HG03565 (cell line): Measurements from ENCODE around the gene NPTXR.

Experiments
- ATAC-seq: cut with Tn5 transposase; IDR thresholded peaks from one replicate; pipeline ENCODE4 v1.9.1; 2021; ENCODE audit warnings: mild to moderate bottlenecking, moderate library complexity; ENCODE audit not compliant: unreplicated experiment

The NPTXR gene

DNA sequence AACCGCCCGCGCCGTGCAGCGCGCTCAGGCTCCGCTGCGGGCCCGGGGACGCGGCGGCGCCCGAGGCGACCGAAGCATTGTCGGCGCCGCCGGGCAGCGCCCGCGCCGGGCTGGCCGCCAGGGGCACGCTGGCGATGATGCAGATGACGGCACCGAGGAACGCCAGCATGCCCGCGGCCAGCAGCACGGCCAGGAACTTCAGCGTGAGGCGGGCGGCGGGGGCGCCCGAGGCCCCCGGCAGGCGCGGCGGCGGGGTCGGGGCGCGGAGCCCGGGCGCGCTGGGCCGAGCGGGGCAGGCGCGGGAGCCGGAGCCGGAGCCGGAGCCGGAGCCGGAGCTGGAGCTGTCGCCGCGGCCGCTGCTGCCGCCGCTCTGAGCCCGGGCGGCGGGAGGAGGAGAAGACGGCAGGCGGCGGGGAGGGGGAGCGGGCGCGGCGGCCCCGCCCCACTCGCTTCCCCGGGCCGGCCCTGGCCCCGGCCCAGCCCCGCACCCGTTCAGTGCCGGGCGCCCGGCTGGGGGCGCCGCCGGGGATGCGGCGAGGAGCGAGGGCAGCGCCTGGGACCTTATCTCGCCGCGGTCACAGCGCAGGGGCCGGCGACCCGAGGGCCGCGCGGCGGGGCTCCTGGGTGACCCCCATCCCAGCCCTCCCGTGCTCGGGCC, at the start of gene NPTXR:
TSS of gene NPTXR (minus strand) at position 372 of the 658 bp plus-strand sequence.
- no peak for ATAC-seq

DNA sequence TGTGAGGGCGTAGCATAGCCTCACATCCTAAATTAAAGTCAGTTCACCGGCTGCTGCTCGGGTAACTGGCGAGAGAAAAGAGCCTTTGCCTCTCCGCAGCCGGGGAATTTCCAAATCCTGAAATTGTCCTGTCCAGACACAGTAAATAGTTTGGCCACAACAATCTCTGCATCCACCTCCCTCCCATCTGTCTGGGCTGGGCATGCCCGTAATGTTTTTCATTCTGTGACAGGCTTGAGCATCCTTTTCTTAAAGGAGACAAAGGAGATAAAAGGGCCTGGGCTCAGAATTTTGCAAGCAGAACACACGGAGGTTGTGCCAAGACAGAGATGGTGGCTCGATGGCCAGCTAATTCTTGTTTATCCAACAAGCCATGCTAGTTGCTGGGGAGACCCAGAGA, 47.4 kb upstream of the NPTXR start:
- no peak for ATAC-seq

DNA sequence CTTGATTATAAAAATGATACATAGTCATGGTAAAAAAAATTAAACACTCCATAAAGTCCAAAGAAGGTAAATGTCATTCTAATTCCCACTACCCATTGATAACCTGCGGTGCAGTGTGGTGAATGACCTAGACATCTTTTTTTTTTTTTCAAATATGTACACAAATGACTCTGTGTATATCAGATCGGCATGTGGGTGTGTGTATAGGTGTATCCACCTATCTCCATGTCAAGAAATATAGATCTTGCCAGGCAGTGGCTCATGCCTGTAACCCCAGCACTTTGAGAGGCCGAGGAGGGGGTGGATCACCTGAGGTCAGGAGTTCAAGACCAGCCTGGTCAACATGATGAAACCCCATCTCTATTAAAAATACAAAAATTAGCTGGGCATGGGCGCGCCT, 46.5 kb upstream of the NPTXR start:
- ATAC-seq, result no peak

DNA sequence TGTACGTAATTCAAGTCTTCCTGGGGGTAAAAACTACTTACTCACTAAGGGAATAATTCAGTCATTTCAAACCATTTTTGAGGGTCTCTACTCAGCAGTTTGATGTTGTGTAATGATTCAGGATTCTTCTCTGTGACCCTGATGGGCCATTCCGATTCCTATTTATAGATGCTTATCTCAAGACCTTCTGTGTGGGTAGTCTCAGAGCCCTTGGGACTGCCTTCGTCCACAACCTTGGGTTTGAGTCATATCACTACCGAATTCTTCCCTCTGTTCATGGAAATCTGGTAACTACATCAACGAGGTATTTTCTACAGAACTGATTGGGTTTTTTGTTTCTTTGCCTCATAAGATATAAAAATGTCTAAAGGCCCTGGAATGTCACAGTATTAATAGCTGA, 42.5 kb upstream of the NPTXR start:
- no peak for ATAC-seq

DNA sequence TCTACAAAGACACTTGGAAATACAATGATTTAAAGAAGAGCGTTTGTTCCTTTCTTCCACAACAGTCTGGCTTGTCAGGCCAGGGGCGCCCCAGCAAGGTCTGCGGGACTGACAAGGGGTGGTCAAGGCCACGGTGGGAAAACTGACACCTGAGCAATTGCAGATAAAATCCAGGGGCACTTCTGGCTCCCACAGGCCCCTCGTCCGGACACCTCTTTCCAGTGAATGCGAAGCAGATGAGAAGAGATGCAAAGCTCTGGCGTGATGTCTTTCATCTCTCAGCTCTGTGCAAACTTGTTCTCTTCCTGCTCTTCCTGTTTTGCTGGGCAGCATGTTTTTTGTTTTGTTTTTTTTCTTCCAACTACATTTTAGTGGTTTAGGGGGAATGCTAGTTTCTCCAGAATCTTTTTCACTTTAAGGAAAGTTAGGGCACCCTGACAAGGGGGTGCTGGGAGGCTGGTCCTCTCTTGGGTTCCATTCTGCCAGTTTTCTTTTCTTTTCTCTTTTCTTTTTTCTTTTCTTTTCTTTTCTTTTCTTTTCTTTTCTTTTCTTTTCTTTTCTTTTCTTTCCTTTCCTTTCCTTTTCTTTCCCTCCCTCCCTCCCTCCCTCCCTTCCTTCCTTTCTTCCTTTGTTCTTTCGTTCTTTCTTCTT, 39.3 kb upstream of the NPTXR start:
- no peak for ATAC-seq

DNA sequence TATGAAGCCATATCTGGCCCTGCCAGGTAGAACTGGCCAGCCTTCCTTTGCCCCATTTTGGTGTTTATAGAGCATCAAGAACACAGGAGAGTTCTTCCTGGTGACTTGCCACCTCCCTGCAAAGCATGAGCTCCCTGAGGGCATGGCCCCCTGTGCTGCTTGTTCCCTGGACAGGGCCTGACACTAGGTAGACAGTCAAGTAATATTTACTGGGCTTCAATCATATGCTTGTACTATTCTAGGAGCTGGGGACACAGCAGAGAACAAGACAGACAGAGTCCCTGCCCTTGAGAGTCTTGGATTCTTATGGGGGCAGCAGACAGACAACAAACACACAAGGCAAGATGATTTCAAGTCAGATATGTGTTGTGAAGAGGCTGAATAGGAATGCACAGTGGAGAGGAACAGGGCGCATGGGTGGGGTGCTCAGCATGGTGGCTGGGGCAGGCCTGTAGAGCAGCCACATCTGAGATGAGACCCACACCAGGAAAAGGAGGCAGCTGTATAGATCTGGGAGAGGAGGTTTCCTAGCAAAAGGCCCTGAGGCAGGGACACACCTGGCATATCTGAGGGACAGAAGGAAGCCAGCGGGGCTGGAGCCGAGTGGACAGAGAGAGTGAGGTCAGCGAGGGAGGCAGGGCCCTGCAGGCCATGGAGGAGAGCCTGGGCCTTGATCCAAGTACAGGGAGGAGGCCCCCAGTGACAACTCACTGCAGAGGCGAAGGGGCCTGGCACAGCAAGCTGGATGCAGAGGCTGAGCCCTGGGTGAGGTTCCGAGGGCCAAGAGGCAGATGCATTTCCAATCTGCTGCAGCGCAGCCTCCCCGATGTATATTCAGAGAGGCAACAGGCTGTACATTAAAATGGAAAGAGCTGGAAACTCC, 38.4 kb upstream of the NPTXR start:
- ATAC-seq, result no peak

DNA sequence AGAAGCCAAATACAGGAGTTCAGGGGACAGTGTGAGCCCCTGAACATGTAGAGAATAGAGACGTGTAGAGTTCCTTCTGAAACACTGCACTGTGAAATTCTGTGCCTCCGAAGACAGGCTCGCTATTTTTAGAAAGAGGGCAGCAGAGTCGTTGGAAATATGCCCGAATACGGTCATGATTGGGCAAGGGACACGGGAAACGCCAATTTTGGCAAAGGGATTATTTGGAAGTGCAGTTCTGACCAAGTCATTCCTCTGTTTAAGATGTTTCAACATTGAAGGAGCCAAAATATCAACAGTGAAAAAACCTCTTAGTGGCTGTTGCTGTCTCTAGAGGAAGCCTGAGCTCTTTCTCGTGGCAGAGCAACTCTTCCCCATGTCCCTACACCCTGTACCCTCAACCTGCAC, 37.6 kb upstream of the NPTXR start:
- ATAC-seq, result no peak

DNA sequence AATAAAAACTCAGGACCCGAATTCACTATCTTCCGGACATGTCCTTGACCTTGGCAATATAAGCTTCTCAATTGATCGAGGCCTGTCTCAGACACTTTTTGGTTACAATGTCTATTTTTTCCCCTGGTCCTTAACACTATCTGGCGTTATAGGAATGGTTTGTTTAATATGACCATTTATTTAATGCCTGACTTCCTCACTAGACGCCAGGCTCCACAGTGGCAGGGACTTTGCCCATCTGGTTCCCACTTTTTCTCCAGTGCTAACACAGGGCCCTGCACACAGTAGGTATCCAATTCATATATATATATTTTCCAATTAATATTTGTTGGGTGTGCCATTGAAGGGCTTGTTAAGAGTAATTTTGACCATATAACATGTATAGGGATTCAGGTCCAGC, 36.1 kb upstream of the NPTXR start:
- no peak for ATAC-seq

DNA sequence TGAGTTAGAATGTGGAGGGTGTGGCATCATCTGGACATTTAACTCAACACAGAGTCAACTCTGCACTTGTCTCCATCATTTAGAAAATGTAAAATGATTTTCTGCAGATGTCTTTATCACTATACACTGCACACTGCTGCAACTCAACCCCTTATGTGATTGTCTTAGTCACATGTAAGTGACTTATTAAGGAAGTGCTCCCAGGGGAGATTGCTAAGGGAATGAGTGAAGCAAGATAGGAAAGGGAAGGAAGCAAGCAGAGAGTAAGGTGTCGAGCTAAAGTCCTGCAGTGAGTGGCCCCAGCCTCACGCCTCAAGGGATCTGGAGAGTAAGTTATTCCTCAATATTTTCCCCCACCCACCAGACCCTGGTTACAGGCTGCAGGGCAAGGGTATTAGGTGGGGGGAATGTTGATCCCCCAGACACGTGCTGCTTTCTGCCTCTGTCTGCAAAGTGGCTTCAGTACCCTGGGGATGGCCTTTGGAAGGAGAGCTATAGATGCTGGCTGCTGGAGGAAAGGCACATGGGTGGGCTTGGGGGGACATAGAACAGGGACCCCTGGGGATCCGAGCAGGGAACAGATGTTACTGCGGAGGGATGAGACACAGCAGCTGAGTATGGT, 35.4 kb upstream of the NPTXR start:
- ATAC-seq, result no peak

DNA sequence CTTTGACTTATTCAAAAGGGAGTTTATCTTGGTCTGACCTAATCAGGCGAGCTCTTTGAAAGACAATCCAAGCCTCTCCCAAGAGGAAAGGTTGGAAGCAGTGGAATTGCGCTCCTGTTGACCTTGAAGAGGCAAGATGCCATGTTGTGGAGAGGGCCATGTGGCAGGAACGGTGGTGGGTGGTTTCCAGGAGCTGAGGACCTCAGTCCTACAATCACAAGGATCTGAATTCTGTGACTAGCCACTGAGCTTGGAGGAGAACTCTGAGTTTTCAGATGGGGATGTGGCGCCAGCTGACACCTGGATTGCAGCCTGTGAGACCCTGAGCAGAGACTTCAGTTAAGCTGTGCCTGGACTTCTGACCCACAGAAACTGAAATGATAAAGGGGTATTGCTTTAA, 34.2 kb upstream of the NPTXR start:
- ATAC-seq, result no peak

DNA sequence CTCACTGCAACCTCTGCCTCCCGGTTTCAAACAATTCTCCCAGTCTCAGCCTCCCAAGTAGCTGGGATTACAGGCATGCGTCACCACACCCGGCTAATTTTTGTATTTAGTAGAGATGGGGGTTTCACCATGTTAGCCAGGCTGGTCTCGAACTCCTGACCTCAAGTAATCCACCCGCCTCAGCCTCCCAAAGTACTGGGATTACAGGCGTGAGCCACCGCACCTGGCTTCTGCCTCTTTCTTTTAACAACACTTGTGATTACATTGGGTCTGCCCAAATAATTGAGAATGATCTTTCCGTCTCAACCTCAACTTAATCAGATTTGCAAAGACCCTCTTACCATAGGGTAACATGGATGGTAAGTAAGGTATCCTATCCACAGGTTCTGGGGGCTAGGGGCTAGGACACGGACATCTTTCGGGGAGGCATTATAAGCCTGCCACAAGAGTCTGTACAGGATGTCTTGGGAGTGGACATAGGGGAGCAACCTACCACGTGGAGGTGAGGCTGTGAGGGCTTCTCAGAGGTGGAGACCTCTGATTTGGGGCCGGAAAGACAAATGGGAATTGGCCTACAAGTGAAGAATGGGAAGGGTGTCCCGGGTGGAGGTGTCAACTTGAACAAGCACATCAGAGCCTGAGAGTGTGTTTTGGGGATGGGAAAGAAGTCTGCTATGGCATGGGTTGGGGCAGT, 30.8 kb upstream of the NPTXR start:
- no peak for ATAC-seq

DNA sequence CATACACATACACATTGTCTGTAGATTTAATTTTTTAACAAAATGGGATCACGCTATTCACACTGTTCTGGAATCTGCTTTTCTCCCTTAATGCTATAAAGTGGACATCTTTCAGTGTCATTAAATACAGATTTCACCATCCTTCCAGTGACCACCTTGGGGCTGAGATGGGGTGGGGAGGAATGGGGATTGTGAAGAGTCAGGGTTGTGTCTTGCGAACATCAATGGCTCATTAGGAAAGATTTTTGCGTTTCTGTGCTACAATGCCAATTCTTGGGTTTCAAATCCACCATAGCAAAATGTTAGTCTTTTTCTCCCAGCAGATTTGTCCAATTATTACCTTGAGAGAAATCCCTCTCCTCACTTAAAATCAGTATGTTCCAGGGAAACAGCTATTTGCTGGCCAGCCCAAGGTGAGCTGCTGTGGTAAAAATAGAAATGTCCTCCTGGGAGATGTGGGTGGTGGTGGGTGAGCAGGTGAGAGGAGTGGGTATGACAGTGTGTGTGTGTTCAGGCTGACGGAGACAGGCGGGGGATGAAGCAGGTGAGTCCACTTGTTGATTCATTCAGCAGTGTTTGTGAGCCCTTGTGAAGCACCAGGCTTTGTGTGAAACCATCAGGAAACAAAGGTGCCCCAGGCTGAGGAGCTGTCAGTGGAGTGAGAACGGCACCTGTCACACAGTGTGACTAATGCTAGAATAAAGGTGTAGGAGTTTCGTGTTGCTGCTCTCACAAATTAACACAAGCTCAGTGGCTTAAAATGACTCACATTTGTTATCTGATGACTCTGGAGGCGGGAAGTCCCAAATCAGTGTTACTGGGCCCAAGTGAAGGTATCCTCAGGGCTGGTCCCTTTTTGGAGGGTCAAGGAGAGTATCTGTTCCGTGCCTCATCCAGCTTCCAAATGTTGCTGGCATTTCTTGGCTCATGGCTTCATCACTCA, 29.9 kb upstream of the NPTXR start:
- ATAC-seq, result peak; percentile 32

DNA sequence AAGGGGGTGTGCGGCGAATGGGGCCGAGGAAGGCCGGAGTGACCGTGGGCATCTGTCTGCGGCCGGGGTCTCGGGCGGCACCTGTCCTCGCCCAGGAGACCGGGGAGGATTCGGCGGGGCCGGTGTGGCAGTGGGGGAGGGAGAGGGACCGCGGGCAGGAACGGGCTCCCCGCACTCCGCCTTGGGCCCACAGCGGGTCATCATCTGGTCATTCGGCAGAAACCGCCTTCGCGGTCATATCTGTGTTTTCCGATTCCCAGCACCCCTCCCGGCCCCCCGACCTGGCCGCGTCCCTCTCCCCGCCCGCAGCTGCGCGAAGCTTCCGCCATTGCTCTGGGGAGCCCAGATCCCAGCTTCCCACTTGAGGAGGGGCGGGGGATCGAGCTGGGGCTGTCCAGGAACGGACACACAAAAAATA, 29.0 kb upstream of the NPTXR start:
- ATAC-seq, result no peak

DNA sequence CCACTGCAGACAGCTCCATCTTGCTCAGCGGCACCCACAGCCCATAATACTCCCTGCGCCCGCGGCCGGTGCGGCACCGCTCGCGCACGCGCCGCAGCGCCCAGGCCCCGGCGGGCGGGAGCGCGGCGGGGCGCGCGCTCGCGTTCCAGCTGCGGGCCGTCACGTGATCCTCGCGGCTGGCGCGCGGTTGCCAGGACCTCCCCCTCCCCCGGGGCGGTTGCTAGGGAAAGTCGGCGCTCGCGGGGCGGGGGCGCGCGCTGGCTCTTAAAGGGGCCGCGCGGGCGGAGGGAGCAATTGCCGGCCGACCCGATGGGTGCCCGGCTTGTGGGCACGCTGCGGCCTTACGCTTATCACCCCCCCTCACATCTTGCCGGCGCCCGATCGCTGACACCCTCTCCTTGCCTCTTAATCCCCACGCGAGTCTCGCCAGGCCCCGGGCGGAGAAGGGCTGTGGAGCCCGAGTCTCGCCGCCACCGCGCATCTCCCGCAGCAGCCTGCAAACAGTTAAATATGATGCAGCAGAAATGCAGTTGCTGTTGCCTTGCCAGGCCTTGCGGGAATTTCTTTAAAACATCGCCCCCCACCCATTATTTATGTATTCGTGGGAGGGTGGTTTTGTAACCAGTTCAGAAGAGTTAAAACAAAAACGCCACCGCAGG, 28.5 kb upstream of the NPTXR start, which contains the start of gene CBX6:
TSS of gene CBX6 (minus strand) at position 45 of the 659 bp plus-strand sequence. CDS start at position 19, 26 bp downstream.
- ATAC-seq, result peak; percentile 60

DNA sequence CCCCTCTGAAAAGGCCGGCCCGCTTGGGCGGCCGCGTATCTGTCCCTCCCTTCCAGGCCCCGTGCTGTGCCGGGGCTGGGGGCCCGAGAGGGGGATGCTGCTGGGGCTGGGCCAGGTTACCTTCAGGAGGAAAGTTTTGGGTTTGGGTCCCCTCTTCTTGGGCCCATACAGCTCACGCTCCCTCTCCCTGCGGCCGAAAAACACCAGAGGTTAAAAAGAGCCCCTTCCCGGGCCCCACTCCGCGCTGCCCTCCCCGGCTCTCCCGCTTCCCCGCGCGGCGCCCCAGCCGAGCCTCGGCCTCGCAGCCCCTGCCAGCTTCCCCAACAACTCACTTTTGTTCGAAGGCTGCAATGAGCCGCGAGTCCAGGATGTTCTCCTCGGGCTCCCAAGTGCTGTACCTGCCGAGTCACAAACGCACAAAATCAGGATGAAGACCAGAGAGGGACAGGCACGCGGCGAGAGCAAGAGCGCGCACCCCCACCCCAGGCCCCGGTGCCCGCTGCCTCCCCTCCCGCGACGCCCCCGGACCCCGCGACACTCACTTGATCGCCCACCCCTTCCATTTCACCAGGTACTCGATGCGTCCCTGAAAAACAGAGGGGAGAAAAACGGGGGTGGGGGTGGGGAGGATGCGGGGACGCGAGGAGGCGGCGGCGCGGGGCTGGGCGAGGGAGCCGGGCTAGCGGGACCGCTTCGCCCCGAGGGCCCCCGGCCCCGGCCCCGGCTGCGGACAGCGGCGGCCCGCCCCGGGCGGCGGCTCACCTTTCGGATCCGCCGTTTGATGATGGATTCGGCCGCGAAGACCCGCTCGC, 27.7 kb upstream of the NPTXR start:
- no peak for ATAC-seq

DNA sequence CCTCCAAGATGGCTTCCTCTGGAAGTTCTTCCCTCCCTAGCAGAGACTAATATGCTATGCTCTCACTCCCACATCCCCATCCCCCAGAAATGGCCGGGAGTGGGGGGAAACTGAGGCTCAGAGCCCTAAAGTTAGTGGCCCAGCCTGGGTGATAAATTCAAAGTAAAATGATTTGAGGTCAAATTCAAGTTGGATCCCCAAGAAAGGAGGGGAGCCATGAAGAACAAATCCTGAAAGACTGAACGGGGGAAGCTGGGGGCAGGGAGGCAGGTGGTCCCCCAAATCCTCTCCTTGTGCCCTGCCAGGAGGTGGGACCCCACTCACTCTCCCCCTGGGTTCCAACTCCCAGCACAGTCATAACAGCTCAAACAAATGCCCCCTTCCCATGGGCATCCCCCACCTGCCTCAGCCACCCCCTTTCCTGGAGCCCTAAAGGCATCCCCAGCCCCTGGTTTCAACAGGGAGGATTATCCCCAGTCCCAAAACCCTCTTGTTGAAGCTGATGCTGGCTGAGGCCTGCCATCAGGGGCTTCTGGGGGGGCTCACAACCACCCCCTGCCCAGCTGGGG, 27.0 kb upstream of the NPTXR start:
- no peak for ATAC-seq

DNA sequence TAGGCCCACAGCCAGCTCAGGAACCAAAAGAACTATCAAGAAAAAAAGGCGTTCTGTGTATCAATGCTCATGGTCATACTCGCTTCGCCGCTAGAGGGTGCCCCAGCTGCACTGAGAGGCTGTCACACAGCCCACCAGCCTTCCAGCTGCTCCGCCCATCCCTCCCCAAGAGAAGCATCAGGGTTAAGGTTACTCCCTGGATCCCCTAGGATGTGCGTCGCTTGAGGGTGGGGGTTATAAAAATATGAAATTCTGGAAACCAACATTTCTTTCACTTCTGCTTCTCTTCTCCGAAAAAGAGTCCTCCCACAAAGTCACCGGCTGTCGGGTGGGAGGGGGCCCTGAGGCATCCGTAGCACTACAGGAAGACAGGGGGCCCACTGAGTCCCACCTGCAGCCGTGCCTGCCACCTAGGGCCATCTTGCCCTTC, 26.5 kb upstream of the NPTXR start:
- peak; percentile 27 for ATAC-seq

DNA sequence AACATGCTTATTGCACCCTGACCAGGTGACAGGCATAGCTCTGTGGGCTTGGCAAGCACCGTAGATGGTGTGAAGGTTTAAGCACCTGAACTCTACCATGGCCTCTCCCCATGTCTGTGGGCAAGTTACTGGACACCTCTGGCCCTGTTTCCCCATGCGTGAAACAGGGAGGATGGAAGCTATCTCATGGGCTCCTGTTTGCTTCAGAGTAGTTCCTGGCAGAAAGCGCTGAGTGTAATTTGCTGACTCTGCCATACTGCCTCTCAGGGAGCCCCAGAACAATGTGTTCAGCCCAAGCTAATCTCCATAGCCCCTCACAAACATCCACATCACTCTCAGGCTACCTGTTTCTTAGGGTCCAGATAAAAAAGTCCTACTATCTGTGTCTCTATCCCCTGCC, 25.8 kb upstream of the NPTXR start:
- no peak for ATAC-seq
